ENCODE data around the gene MAGI2.

The MAGI2 gene

GRCh38 chr7:78159545-78159944, 1293.9 kb downstream of the MAGI2 start:
- no peak overlapping the region for H3K4me3 ChIP-seq (ENCODE audit: low read length)
- DNase-seq (ENCODE audit: low read depth, low spot score), result no peak

DNA sequence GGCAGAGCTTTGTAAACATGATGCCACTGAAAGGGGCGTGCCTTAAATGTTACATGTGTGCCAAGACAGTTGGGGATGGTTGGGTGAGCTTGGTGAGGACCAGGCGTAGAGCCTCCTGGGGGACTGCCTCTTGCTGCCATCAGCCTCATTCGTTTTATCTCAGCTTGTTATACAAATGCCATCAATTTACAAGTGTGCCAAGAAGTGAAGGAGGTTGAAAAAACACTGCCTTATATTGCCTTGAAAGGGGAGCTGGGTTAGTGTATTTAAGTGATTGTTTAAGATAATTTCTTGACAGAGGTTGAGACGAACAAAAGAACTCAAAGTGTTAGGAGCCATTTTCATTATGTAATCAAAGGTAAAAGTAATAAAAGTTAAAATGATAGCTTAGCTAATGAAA, 1300.2 kb downstream of the MAGI2 start:
- no peak for DNase-seq (ENCODE audit: low read depth, low spot score)
- no peak overlapping the region for H3K4me3 ChIP-seq (ENCODE audit: low read length)

GRCh38 chr7:78151229-78151628, 1302.2 kb downstream of the MAGI2 start:
- no peak for DNase-seq (ENCODE audit: low read depth, low spot score)
- H3K4me3 ChIP-seq (ENCODE audit: low read length), result no peak overlapping the region

DNA sequence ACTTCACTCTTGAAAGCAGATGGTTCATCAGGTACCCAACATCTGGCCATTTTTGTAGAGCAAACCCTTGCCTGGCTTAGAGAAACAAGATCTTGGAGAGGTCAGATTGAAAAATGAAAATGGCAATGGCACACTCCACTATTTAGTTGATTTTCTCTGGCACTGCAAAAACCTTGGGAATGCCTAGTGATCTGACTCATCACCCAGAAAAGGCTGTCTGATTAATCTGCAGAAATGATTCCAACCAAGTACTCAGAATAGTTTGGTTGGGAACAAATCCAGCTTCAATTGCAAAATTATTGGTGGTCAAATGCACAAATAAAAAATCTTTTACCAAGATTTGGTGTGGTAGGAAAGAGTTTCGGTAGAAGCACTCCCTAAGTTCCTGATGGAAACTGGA, 1303.7 kb downstream of the MAGI2 start:
- no peak overlapping the region for H3K4me3 ChIP-seq (ENCODE audit: low read length)
- no peak for DNase-seq (ENCODE audit: low read depth, low spot score)

- DNase-seq (ENCODE audit: low read depth, low spot score), result no peak
- H3K4me3 ChIP-seq (ENCODE audit: low read length), result no peak overlapping the region
Measured at GRCh38 chr7:78148166-78148894, 1305.1 kb downstream of the MAGI2 start.

DNA sequence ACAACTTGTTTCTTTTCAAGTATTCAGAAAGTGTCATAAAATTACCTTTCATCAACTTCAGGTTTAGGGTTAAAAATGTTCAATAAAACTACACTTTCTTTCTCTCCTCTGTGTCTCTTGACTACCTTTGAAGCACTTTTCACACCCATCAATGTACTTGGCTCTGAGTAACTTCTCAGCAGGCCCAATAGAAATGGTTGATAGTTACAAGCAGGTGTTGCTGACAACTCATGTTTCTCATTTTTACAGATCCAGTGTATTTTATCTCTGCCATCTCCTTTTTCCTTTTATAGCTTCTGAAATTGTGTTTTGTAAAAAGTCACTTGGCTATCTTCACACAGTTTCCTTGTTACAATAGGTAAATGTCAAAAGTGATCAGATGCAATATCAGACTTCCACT, 1306.9 kb downstream of the MAGI2 start:
- no peak for DNase-seq (ENCODE audit: low read depth, low spot score)
- H3K4me3 ChIP-seq (ENCODE audit: low read length), result no peak overlapping the region

GRCh38 chr7:78143661-78144060, 1309.8 kb downstream of the MAGI2 start:
- no peak overlapping the region for H3K4me3 ChIP-seq (ENCODE audit: low read length)
- DNase-seq (ENCODE audit: low read depth, low spot score), result no peak

DNA sequence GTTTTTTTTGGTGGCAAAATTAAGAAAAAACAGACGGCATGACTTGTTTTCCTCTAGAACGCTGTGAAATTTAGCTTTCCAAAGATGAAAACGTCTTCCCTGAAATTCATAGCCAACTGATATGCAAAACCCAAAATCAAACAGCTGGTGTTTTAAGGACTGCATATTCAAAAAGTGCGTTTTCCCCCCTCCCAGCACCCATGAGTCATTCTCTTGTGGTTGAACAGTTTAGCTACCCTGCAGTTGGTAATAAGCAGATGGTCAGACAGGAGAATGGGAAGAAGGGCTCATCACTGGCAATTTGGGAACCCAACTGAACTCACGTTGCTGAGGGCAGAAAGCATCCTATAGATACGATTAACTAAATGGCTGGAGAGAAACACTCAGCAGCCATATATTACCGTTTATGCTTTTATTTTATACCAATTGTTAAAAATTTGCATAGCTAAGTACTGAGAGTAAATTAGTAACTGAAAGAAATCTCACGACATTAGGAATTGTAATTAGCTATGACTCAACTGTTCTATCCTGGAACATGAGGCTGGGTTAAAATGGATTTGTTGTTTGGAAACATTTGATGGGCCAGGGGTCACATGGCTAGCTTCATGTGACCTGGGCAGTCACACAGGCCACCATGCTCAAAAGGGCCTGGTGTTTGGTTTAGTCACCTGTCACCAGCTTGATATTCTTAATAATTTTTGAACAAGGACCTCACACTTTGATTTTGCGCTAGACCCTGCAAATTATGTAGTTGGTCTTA, 1311.8 kb downstream of the MAGI2 start:
- DNase-seq (ENCODE audit: low read depth, low spot score), result no peak
- no peak overlapping the region for H3K4me3 ChIP-seq (ENCODE audit: low read length)

DNA sequence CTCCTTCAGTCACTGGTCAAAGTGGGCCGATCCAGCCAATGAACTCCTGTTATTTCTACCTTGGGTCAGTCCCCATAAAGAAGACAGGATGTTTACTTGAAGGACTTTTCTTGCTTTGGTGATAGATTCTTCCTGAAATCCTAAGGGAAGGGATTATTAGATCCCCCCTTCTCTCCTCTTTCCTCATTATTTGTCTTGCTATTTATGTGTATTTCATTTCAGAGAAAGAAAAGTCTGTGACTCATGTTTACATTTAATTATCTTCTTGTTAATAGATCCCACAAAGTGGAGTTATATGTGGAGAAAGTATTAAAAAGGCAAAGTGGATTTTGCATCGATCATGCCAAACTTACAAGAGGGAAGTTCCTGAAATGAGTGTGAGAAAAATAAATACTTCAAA, 1313.4 kb downstream of the MAGI2 start:
- no peak for DNase-seq (ENCODE audit: low read depth, low spot score)
- no peak overlapping the region for H3K4me3 ChIP-seq (ENCODE audit: low read length)

DNA sequence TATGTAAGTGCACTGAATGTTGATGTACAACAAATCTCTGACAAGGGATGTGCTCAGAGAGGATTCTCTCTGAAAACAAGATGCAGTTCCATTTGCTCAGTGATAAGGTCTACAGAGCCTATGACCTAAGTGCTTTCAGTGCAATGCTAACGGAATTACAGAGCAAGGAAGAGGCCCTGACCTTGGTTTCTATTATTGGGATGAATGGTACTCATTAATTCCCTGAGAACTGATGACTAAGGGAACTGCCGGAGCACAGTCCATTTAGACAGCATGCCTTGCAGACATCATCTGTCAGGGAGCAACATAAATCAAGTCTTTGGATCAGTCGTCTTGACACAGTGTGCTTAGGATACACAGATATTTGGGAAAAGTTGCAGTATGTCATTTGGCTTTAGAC, 1314.1 kb downstream of the MAGI2 start:
- DNase-seq (ENCODE audit: low read depth, low spot score), result no peak
- H3K4me3 ChIP-seq (ENCODE audit: low read length), result no peak overlapping the region

- no peak overlapping the region for H3K4me3 ChIP-seq (ENCODE audit: low read length)
- DNase-seq (ENCODE audit: low read depth, low spot score), result no peak
Measured at GRCh38 chr7:78134774-78135173, 1318.7 kb downstream of the MAGI2 start.

DNA sequence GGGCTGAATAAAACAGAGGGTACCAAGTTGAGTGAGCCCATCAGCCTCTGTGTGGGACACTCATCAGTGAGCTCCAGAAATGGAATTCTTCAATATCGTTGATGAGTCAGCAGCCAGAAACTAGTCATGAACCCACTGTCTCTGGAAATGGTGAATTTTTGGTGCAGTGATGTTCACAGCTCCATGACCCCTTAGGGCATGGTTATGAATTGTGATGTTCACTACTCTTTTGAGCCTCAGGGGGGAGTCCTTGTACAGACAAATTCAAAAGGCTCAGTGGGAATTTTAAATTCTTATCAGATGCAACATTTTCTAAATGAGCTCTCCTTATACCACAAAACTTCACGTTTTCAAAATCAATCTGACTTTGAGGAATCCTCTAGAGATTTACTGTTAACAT, 1319.2 kb downstream of the MAGI2 start:
- DNase-seq (ENCODE audit: low read depth, low spot score), result peak; percentile 8

GRCh38 chr7:78130446-78131215, 1322.8 kb downstream of the MAGI2 start:
- no peak for DNase-seq (ENCODE audit: low read depth, low spot score)
- H3K4me3 ChIP-seq (ENCODE audit: low read length), result no peak overlapping the region

More for the DNA sequence above, 1319.2 kb downstream of the MAGI2 start:
- H3K4me3 ChIP-seq (ENCODE audit: low read length), result no peak overlapping the region

DNA sequence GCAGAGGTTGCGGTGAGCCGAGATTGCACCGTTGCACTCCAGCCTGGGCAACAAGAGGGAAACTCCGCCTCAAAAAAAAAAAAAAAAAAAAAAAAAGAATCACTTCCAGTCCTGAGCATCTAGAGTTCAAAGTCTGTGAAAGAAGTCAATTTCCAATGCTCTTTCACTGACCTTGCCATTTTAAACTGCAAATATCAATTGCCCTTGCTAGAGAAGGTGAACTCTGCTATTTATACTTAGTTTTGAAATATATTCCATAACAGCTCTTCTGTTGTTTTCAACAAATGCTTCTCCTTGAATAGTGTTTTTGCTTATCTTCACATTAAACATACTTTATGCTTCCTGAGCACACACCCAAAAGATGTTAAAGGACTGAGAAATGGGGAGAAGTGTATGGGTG, 1323.6 kb downstream of the MAGI2 start:
- DNase-seq (ENCODE audit: low read depth, low spot score), result no peak
- no peak overlapping the region for H3K4me3 ChIP-seq (ENCODE audit: low read length)

DNA sequence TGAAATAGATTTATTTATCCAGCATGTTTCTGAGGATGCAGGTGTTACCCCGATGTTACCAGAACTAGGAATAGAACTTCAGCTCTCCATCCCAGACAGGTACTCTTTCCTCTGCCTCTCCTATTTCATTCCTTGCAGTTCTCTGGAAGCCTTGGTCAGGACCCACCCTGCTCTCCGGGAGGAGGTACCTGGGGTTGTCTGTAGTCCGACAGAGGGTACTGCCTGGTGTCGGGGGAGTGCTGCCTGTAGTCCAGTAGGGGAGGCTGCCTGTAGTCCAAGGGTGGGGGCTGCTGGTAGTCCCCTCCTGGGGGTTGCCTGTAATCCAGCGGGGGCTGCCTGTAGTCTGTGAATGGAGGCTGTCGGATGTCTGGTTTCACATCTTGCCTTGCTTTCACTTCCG, 1326.5 kb downstream of the MAGI2 start:
- no peak overlapping the region for H3K4me3 ChIP-seq (ENCODE audit: low read length)

GRCh38 chr7:78125884-78126283, 1327.6 kb downstream of the MAGI2 start:
- no peak for DNase-seq (ENCODE audit: low read depth, low spot score)
- no peak overlapping the region for H3K4me3 ChIP-seq (ENCODE audit: low read length)

More for the DNA sequence above, 1326.5 kb downstream of the MAGI2 start:
- DNase-seq (ENCODE audit: low read depth, low spot score), result no peak

GRCh38 chr7:78124216-78124615, 1329.3 kb downstream of the MAGI2 start:
- DNase-seq (ENCODE audit: low read depth, low spot score), result no peak
- H3K4me3 ChIP-seq (ENCODE audit: low read length), result no peak overlapping the region

DNA sequence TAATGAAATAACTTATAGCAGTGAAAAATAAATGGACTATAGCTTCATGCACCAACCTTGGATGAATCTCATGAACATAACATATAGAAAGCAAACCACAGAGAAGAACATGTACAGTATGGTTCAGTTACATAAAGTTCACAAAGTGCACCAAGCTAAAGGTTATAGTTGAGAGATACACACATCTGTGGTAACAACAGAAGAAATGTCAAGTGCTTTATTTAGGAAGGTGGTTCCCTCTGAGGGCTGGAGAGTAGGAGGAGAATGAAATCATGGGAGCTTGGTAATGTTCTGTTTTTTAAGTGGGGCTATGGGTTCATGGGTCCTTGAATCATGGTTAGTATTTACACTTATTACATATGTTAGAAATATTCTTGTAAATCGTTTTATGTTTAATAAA, 1331.6 kb downstream of the MAGI2 start:
- DNase-seq (ENCODE audit: low read depth, low spot score), result no peak
- no peak overlapping the region for H3K4me3 ChIP-seq (ENCODE audit: low read length)

GRCh38 chr7:78118470-78118869, 1335.0 kb downstream of the MAGI2 start:
- DNase-seq (ENCODE audit: low read depth, low spot score), result no peak
- no peak overlapping the region for H3K4me3 ChIP-seq (ENCODE audit: low read length)

GRCh38 chr7:78115876-78116275, 1337.6 kb downstream of the MAGI2 start:
- no peak overlapping the region for H3K4me3 ChIP-seq (ENCODE audit: low read length)
- no peak for DNase-seq (ENCODE audit: low read depth, low spot score)

All from Jurkat, Clone E6-1 (cell line).